Measurements from ENCODE around the gene WNT1. TPM values are rescaled to one million over a fixed set of nuclear protein-coding genes. Genes with fewer than 3 reads are reported as not detected.
A peak's percentile ranks its signal among the peaks of the same experiment; 100 is the strongest.

The WNT1 gene
- total RNA-seq, 1 experiment from 2014 or later, result not detected

GRCh38 chr12:48997719-48998496 is 19.8 kb downstream of the WNT1 start:
- H3K9me3 ChIP-seq (ENCODE audit: low read depth, low read length, poor library complexity, severe bottlenecking), result no peaks in the 10 kb centered on the region
- H3K36me3 ChIP-seq (ENCODE audit: insufficient read depth, low read length, poor library complexity, severe bottlenecking), result peaks cover 4% of the 10 kb centered on the region
- TF ChIP-seq CTCF (conservative IDR thresholded peaks at IDR 0.05; ENCODE audit: low read depth, low read length), result no peak
- no peak for TF ChIP-seq EZH2 (IDR thresholded peaks at IDR 0.05; ENCODE audit: borderline replicate concordance, low read depth, low read length, poor library complexity, severe bottlenecking)
- intact Hi-C loops (cut with micrococcal nuclease; ENCODE audit: unreplicated experiment), result no loop called here
- H3K27me3 ChIP-seq (replicated peaks; ENCODE audit: insufficient read depth, low read depth, low read length, poor library complexity), result peaks cover 5% of the 10 kb centered on the region
- BruUV-seq (replicated peaks), result no TSS peak
- no peak for DNase-seq (ENCODE audit: low spot score)
- ChIA-PET POLR2A (ENCODE audit: low non-redundant PET) (no interaction called here), CTCF (interaction anchor here (0.6 to 3.7 kb wide), 7 partner anchors 10 to 123 kb away, joined by 3 to 28 read pairs (median 4); no protein-coding TSS in a partner anchor)
- H3K4me3 ChIP-seq (ENCODE audit: low read depth, low read length, poor library complexity, severe bottlenecking), result peak overlapping the region; percentile 42
- H3K4me1 ChIP-seq (ENCODE audit: insufficient read depth, low read length, poor library complexity, severe bottlenecking), result peaks cover 28% of the 10 kb centered on the region
- no peak overlapping the region for H3K27ac ChIP-seq (ENCODE audit: low read depth, low read length, poor library complexity, severe bottlenecking)

GRCh38 chr12:48998497-48999353 is 20.6 kb downstream of the WNT1 start:
- peaks cover 28% of the 10 kb centered on the region for H3K4me1 ChIP-seq (ENCODE audit: insufficient read depth, low read length, poor library complexity, severe bottlenecking)
- TF ChIP-seq CTCF (conservative IDR thresholded peaks at IDR 0.05; ENCODE audit: low read depth, low read length) (no peak), EZH2 (IDR thresholded peaks at IDR 0.05; ENCODE audit: borderline replicate concordance, low read depth, low read length, poor library complexity, severe bottlenecking) (no peak)
- ChIA-PET CTCF (interaction anchor here (0.8 to 3.7 kb wide), 4 partner anchors 10 to 107 kb away, joined by 3 to 28 read pairs (median 4); no protein-coding TSS in a partner anchor), POLR2A (ENCODE audit: low non-redundant PET) (no interaction called here)
- H3K4me3 ChIP-seq (ENCODE audit: low read depth, low read length, poor library complexity, severe bottlenecking), result peak overlapping the region; percentile 42
- H3K36me3 ChIP-seq (ENCODE audit: insufficient read depth, low read length, poor library complexity, severe bottlenecking), result peaks cover 4% of the 10 kb centered on the region
- intact Hi-C loops (cut with micrococcal nuclease; ENCODE audit: unreplicated experiment), result no loop called here
- no TSS peak for BruUV-seq (replicated peaks)
- H3K27ac ChIP-seq (ENCODE audit: low read depth, low read length, poor library complexity, severe bottlenecking), result no peak overlapping the region
- no peak for DNase-seq (ENCODE audit: low spot score)
- H3K27me3 ChIP-seq (replicated peaks; ENCODE audit: insufficient read depth, low read depth, low read length, poor library complexity), result peaks cover 5% of the 10 kb centered on the region
- no peaks in the 10 kb centered on the region for H3K9me3 ChIP-seq (ENCODE audit: low read depth, low read length, poor library complexity, severe bottlenecking)

GRCh38 chr12:48999371-49000131 is 21.4 kb downstream of the WNT1 start, which contains the start of gene DDN:
DDN (minus strand) TSS chr12:48999375; CDS start chr12:48999287, 88 bp downstream.
- peaks cover 5% of the 10 kb centered on the region for H3K27me3 ChIP-seq (replicated peaks; ENCODE audit: insufficient read depth, low read depth, low read length, poor library complexity)
- H3K27ac ChIP-seq (ENCODE audit: low read depth, low read length, poor library complexity, severe bottlenecking), result no peak within 1 kb of the TSS
- no peaks in the 10 kb centered on the region for H3K9me3 ChIP-seq (ENCODE audit: low read depth, low read length, poor library complexity, severe bottlenecking)
- peak within 1 kb of the TSS; percentile 42 for H3K4me3 ChIP-seq (ENCODE audit: low read depth, low read length, poor library complexity, severe bottlenecking)
- BruUV-seq (replicated peaks), result no TSS peak
- TF ChIP-seq EZH2 (IDR thresholded peaks at IDR 0.05; ENCODE audit: borderline replicate concordance, low read depth, low read length, poor library complexity, severe bottlenecking) (no peak), CTCF (conservative IDR thresholded peaks at IDR 0.05; ENCODE audit: low read depth, low read length) (0 out of 2 replicates have a peak, but pooled peaks have one; percentile 23)
- peaks cover 28% of the 10 kb centered on the region for H3K4me1 ChIP-seq (ENCODE audit: insufficient read depth, low read length, poor library complexity, severe bottlenecking)
- ChIA-PET CTCF (interaction anchor here (3.7 kb wide), 1 partner anchor 11 kb away, joined by 28 read pairs; no protein-coding TSS in a partner anchor), POLR2A (ENCODE audit: low non-redundant PET) (no interaction called here)
- intact Hi-C loops (cut with micrococcal nuclease; ENCODE audit: unreplicated experiment), result no loop called here
- DNase-seq (ENCODE audit: low spot score), result peak; percentile 85
- H3K36me3 ChIP-seq (ENCODE audit: insufficient read depth, low read length, poor library complexity, severe bottlenecking), result peaks cover 7% of the 10 kb centered on the region

All from A673 (cell line).